ENCODE measurements around the gene CAMK2B. TPM values are rescaled to one million over a fixed set of nuclear protein-coding genes. Genes with fewer than 3 reads are reported as not detected.

The CAMK2B gene
- total and polyA plus RNA-seq, 2 experiments from 2014 or later: not detected

DNA sequence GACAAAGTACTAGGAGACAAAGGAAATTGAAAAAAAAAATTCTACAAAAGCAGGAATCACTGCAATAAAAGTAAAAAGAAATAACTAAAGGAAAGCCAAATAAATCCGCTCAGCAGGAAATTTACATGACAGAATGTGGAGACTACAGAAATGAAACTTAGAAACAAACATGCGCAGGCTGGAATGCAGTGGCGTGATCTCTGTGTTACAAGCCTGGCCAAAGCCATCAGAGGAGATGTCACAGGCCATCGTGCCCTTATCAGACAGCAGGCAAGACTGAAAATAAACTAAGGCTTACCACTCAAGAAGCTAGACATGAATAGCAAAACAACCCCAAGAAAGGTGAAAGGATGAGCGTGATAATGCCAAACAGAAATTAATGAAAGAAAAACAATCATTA is 6.3 kb upstream of the CAMK2B start:
- Histone ChIP-seq H3K9me2 (ENCODE audit: insufficient read depth) (peaks cover 2% of the 10 kb centered on the region; the same call in 1 of the 2 replicates), H2AFZ (no peak overlapping the region), H3K27ac (ENCODE audit: low read depth) (no peak overlapping the region), H3F3A (replicated peaks; ENCODE audit: low read depth) (no peaks in the 10 kb centered on the region), H3K4me2 (no peak overlapping the region), H3K36me3 (ENCODE audit: insufficient read depth) (no peaks in the 10 kb centered on the region), H3K27me3 (ENCODE audit: insufficient read depth) (peaks cover 13% of the 10 kb centered on the region), H3K79me2 (replicated peaks; ENCODE audit: insufficient read depth) (no peaks in the 10 kb centered on the region), H3K4me3 (no peak overlapping the region), H4K20me1 (replicated peaks; ENCODE audit: insufficient read depth) (no peaks in the 10 kb centered on the region), H3K4me1 (ENCODE audit: insufficient read depth) (no peaks in the 10 kb centered on the region)
- TF ChIP-seq ZNF114 (CRISPR knock-in tag; IDR thresholded peaks at IDR 0.05): no peak
- TF ChIP-seq, protein P1, sequence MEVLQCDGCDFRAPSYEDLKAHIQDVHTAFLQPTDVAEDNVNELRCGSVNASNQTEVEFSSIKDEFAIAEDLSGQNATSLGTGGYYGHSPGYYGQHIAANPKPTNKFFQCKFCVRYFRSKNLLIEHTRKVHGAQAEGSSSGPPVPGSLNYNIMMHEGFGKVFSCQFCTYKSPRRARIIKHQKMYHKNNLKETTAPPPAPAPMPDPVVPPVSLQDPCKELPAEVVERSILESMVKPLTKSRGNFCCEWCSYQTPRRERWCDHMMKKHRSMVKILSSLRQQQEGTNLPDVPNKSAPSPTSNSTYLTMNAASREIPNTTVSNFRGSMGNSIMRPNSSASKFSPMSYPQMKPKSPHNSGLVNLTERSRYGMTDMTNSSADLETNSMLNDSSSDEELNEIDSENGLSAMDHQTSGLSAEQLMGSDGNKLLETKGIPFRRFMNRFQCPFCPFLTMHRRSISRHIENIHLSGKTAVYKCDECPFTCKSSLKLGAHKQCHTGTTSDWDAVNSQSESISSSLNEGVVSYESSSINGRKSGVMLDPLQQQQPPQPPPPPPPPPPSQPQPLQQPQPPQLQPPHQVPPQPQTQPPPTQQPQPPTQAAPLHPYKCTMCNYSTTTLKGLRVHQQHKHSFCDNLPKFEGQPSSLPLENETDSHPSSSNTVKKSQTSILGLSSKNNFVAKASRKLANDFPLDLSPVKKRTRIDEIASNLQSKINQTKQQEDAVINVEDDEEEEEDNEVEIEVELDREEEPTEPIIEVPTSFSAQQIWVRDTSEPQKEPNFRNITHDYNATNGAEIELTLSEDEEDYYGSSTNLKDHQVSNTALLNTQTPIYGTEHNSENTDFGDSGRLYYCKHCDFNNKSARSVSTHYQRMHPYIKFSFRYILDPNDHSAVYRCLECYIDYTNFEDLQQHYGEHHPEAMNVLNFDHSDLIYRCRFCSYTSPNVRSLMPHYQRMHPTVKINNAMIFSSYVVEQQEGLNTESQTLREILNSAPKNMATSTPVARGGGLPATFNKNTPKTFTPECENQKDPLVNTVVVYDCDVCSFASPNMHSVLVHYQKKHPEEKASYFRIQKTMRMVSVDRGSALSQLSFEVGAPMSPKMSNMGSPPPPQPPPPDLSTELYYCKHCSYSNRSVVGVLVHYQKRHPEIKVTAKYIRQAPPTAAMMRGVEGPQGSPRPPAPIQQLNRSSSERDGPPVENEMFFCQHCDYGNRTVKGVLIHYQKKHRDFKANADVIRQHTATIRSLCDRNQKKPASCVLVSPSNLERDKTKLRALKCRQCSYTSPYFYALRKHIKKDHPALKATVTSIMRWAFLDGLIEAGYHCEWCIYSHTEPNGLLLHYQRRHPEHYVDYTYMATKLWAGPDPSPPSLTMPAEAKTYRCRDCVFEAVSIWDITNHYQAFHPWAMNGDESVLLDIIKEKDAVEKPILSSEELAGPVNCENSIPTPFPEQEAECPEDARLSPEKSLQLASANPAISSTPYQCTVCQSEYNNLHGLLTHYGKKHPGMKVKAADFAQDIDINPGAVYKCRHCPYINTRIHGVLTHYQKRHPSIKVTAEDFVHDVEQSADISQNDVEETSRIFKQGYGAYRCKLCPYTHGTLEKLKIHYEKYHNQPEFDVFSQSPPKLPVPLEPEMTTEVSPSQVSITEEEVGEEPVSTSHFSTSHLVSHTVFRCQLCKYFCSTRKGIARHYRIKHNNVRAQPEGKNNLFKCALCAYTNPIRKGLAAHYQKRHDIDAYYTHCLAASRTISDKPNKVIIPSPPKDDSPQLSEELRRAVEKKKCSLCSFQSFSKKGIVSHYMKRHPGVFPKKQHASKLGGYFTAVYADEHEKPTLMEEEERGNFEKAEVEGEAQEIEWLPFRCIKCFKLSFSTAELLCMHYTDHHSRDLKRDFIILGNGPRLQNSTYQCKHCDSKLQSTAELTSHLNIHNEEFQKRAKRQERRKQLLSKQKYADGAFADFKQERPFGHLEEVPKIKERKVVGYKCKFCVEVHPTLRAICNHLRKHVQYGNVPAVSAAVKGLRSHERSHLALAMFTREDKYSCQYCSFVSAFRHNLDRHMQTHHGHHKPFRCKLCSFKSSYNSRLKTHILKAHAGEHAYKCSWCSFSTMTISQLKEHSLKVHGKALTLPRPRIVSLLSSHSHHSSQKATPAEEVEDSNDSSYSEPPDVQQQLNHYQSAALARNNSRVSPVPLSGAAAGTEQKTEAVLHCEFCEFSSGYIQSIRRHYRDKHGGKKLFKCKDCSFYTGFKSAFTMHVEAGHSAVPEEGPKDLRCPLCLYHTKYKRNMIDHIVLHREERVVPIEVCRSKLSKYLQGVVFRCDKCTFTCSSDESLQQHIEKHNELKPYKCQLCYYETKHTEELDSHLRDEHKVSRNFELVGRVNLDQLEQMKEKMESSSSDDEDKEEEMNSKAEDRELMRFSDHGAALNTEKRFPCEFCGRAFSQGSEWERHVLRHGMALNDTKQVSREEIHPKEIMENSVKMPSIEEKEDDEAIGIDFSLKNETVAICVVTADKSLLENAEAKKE (CRISPR knock-in tag; IDR thresholded peaks at IDR 0.05): no peak
- TF ChIP-seq, protein P2, sequence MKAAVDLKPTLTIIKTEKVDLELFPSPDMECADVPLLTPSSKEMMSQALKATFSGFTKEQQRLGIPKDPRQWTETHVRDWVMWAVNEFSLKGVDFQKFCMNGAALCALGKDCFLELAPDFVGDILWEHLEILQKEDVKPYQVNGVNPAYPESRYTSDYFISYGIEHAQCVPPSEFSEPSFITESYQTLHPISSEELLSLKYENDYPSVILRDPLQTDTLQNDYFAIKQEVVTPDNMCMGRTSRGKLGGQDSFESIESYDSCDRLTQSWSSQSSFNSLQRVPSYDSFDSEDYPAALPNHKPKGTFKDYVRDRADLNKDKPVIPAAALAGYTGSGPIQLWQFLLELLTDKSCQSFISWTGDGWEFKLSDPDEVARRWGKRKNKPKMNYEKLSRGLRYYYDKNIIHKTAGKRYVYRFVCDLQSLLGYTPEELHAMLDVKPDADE (IDR thresholded peaks at IDR 0.05): no peak
- TF ChIP-seq, protein P3, sequence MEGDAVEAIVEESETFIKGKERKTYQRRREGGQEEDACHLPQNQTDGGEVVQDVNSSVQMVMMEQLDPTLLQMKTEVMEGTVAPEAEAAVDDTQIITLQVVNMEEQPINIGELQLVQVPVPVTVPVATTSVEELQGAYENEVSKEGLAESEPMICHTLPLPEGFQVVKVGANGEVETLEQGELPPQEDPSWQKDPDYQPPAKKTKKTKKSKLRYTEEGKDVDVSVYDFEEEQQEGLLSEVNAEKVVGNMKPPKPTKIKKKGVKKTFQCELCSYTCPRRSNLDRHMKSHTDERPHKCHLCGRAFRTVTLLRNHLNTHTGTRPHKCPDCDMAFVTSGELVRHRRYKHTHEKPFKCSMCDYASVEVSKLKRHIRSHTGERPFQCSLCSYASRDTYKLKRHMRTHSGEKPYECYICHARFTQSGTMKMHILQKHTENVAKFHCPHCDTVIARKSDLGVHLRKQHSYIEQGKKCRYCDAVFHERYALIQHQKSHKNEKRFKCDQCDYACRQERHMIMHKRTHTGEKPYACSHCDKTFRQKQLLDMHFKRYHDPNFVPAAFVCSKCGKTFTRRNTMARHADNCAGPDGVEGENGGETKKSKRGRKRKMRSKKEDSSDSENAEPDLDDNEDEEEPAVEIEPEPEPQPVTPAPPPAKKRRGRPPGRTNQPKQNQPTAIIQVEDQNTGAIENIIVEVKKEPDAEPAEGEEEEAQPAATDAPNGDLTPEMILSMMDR (conservative IDR thresholded peaks at IDR 0.05; ENCODE audit: low read depth in 2 of 2): no peak
- TF ChIP-seq POLR2AphosphoS5 (IDR thresholded peaks at IDR 0.05; ENCODE audit: low read depth): no peak
- no peak for TF ChIP-seq JUNB (IDR thresholded peaks at IDR 0.05; ENCODE audit: unreplicated experiment)
- no peak for TF ChIP-seq EZH2phosphoT487 (IDR thresholded peaks at IDR 0.05; ENCODE audit: unreplicated experiment)
- TF ChIP-seq, protein P4, sequence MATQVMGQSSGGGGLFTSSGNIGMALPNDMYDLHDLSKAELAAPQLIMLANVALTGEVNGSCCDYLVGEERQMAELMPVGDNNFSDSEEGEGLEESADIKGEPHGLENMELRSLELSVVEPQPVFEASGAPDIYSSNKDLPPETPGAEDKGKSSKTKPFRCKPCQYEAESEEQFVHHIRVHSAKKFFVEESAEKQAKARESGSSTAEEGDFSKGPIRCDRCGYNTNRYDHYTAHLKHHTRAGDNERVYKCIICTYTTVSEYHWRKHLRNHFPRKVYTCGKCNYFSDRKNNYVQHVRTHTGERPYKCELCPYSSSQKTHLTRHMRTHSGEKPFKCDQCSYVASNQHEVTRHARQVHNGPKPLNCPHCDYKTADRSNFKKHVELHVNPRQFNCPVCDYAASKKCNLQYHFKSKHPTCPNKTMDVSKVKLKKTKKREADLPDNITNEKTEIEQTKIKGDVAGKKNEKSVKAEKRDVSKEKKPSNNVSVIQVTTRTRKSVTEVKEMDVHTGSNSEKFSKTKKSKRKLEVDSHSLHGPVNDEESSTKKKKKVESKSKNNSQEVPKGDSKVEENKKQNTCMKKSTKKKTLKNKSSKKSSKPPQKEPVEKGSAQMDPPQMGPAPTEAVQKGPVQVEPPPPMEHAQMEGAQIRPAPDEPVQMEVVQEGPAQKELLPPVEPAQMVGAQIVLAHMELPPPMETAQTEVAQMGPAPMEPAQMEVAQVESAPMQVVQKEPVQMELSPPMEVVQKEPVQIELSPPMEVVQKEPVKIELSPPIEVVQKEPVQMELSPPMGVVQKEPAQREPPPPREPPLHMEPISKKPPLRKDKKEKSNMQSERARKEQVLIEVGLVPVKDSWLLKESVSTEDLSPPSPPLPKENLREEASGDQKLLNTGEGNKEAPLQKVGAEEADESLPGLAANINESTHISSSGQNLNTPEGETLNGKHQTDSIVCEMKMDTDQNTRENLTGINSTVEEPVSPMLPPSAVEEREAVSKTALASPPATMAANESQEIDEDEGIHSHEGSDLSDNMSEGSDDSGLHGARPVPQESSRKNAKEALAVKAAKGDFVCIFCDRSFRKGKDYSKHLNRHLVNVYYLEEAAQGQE (IDR thresholded peaks at IDR 0.05; ENCODE audit: unreplicated experiment): no peak
- no peak for TF ChIP-seq STAT1 (IDR thresholded peaks at IDR 0.05; ENCODE audit: unreplicated experiment)
- TF ChIP-seq ZNF331 (CRISPR knock-in tag; IDR thresholded peaks at IDR 0.05; ENCODE audit: low read depth): no peak
- no peak for TF ChIP-seq NANOG (IDR thresholded peaks at IDR 0.05; ENCODE audit: borderline replicate concordance)
- TF ChIP-seq CREB1 (CRISPR knock-in tag; IDR thresholded peaks at IDR 0.05; ENCODE audit: low read depth): no peak
- TF ChIP-seq EZH2 (IDR thresholded peaks at IDR 0.05; ENCODE audit: low read depth, unreplicated experiment): no peak
- Mint-ChIP-seq H3K9me3 (no peaks in the 10 kb centered on the region; the same call in 2 of the 3 replicates), H3K27me3 (ENCODE audit: insufficient read depth, low read depth, poor library complexity) (peaks cover 14% of the 10 kb centered on the region), H3K36me3 (ENCODE audit: low read depth) (no peaks in the 10 kb centered on the region), H3K4me3 (no peak overlapping the region), H3K27ac (no peak overlapping the region), H3K4me1 (peaks cover 14% of the 10 kb centered on the region)
- no peak for ATAC-seq
- DNase-seq (ENCODE audit: low spot score): no peak

Data from GM23338 (cell line).